ENCODE data around the gene SORBS2. TPM values are rescaled to one million over a fixed set of nuclear protein-coding genes. Genes with fewer than 3 reads are reported as not detected.

The SORBS2 gene
- total RNA-seq, 2 experiments from 2014 or later = not detected

GRCh38 chr4:185783574-185783973 lies 28.4 kb downstream of the SORBS2 start:
- Mint-ChIP-seq H3K9me3 (no peaks in the 10 kb centered on the region), H3K36me3 (ENCODE audit: low read depth) (no peaks in the 10 kb centered on the region), H3K4me1 (no peaks in the 10 kb centered on the region), H3K27me3 (no peaks in the 10 kb centered on the region), H3K4me3 (no peak overlapping the region), H3K27ac (no peak overlapping the region)
- ChIA-PET CTCF (no interaction called here), POLR2A (no interaction called here)
- DNase-seq = no peak

- CTCF ChIA-PET = no interaction called here
- Mint-ChIP-seq H3K27ac (no peak overlapping the region), H3K4me3 (no peak overlapping the region), H3K36me3 (ENCODE audit: low read depth) (no peaks in the 10 kb centered on the region), H3K4me1 (no peaks in the 10 kb centered on the region), H3K9me3 (no peaks in the 10 kb centered on the region), H3K27me3 (no peaks in the 10 kb centered on the region)
- POLR2A ChIA-PET = no interaction called here
- no peak for DNase-seq
Observed at GRCh38 chr4:185782523-185782922, 29.5 kb downstream of the SORBS2 start.

- no peaks in the 10 kb centered on the region for H3K27me3 Mint-ChIP-seq
- CTCF ChIA-PET = no interaction called here
- no peak overlapping the region for H3K27ac Mint-ChIP-seq
- no peak overlapping the region for H3K4me3 Mint-ChIP-seq
- H3K9me3 Mint-ChIP-seq = no peaks in the 10 kb centered on the region
- no peak for DNase-seq
- H3K4me1 Mint-ChIP-seq = no peaks in the 10 kb centered on the region
- H3K36me3 Mint-ChIP-seq (ENCODE audit: low read depth) = no peaks in the 10 kb centered on the region
- POLR2A ChIA-PET = no interaction called here
Observed at GRCh38 chr4:185781555-185782215, 30.3 kb downstream of the SORBS2 start.

- no peak for DNase-seq
- no peak overlapping the region for H3K4me3 Mint-ChIP-seq
- H3K9me3 Mint-ChIP-seq = no peaks in the 10 kb centered on the region
- no peaks in the 10 kb centered on the region for H3K36me3 Mint-ChIP-seq (ENCODE audit: low read depth)
- CTCF ChIA-PET = no interaction called here
- POLR2A ChIA-PET = no interaction called here
- H3K27ac Mint-ChIP-seq = no peak overlapping the region
- H3K4me1 Mint-ChIP-seq = no peaks in the 10 kb centered on the region
- H3K27me3 Mint-ChIP-seq = no peaks in the 10 kb centered on the region
Observed at GRCh38 chr4:185780472-185780871, 31.5 kb downstream of the SORBS2 start.

GRCh38 chr4:185779517-185779916 lies 32.5 kb downstream of the SORBS2 start:
- DNase-seq = no peak
- H3K9me3 Mint-ChIP-seq = no peaks in the 10 kb centered on the region
- H3K4me3 Mint-ChIP-seq = no peak overlapping the region
- POLR2A ChIA-PET = no interaction called here
- H3K27me3 Mint-ChIP-seq = peaks cover 2% of the 10 kb centered on the region
- CTCF ChIA-PET = no interaction called here
- no peaks in the 10 kb centered on the region for H3K4me1 Mint-ChIP-seq
- H3K27ac Mint-ChIP-seq = no peak overlapping the region
- no peaks in the 10 kb centered on the region for H3K36me3 Mint-ChIP-seq (ENCODE audit: low read depth)

- no peak overlapping the region for H3K4me3 Mint-ChIP-seq
- no peaks in the 10 kb centered on the region for H3K4me1 Mint-ChIP-seq
- CTCF ChIA-PET = interaction anchor here (1.8 kb wide), 1 partner anchor 11 kb away, joined by 5 read pairs; no protein-coding TSS in a partner anchor
- no peak for DNase-seq
- no peaks in the 10 kb centered on the region for H3K36me3 Mint-ChIP-seq (ENCODE audit: low read depth)
- POLR2A ChIA-PET = no interaction called here
- no peak overlapping the region for H3K27ac Mint-ChIP-seq
- no peaks in the 10 kb centered on the region for H3K9me3 Mint-ChIP-seq
- peaks cover 9% of the 10 kb centered on the region for H3K27me3 Mint-ChIP-seq
Observed at GRCh38 chr4:185778307-185778706, 33.7 kb downstream of the SORBS2 start.

GRCh38 chr4:185775792-185776555 lies 36.0 kb downstream of the SORBS2 start:
- ChIA-PET CTCF (no interaction called here), POLR2A (no interaction called here)
- H3K36me3 Mint-ChIP-seq (ENCODE audit: low read depth) = no peaks in the 10 kb centered on the region
- no peak for DNase-seq
- H3K27me3 Mint-ChIP-seq = peaks cover 9% of the 10 kb centered on the region
- peaks cover 3% of the 10 kb centered on the region for H3K9me3 Mint-ChIP-seq
- no peaks in the 10 kb centered on the region for H3K4me1 Mint-ChIP-seq
- no peak overlapping the region for H3K4me3 Mint-ChIP-seq
- no peak overlapping the region for H3K27ac Mint-ChIP-seq

GRCh38 chr4:185774845-185775680 lies 36.9 kb downstream of the SORBS2 start:
- H3K27me3 Mint-ChIP-seq = peaks cover 9% of the 10 kb centered on the region
- H3K36me3 Mint-ChIP-seq (ENCODE audit: low read depth) = no peaks in the 10 kb centered on the region

GRCh38 chr4:185774131-185774653 lies 37.8 kb downstream of the SORBS2 start:
- Mint-ChIP-seq H3K9me3 (peaks cover 3% of the 10 kb centered on the region), H3K4me3 (no peak overlapping the region), H3K27ac (no peak overlapping the region), H3K27me3 (peaks cover 9% of the 10 kb centered on the region), H3K36me3 (ENCODE audit: low read depth) (no peaks in the 10 kb centered on the region), H3K4me1 (no peaks in the 10 kb centered on the region)
- CTCF ChIA-PET = no interaction called here
- no peak for DNase-seq
- POLR2A ChIA-PET = no interaction called here

More at GRCh38 chr4:185774845-185775680, 36.9 kb downstream of the SORBS2 start:
- Mint-ChIP-seq H3K27ac (no peak overlapping the region), H3K4me1 (no peaks in the 10 kb centered on the region), H3K9me3 (peaks cover 3% of the 10 kb centered on the region), H3K4me3 (no peak overlapping the region)
- ChIA-PET CTCF (no interaction called here), POLR2A (no interaction called here)
- no peak for DNase-seq

- CTCF ChIA-PET = no interaction called here
- no peak for DNase-seq
- POLR2A ChIA-PET = no interaction called here
- Mint-ChIP-seq H3K4me1 (no peaks in the 10 kb centered on the region), H3K27me3 (peaks cover 9% of the 10 kb centered on the region), H3K36me3 (ENCODE audit: low read depth) (no peaks in the 10 kb centered on the region), H3K9me3 (peaks cover 3% of the 10 kb centered on the region), H3K27ac (no peak overlapping the region), H3K4me3 (no peak overlapping the region)
Observed at GRCh38 chr4:185773419-185773818, 38.6 kb downstream of the SORBS2 start.

- H3K4me3 Mint-ChIP-seq = no peak overlapping the region
- H3K27ac Mint-ChIP-seq = no peak overlapping the region
Observed at GRCh38 chr4:185772391-185773093, 39.5 kb downstream of the SORBS2 start.

GRCh38 chr4:185771711-185772390 lies 40.1 kb downstream of the SORBS2 start:
- DNase-seq = no peak
- CTCF ChIA-PET = no interaction called here
- H3K9me3 Mint-ChIP-seq = peaks cover 3% of the 10 kb centered on the region
- POLR2A ChIA-PET = no interaction called here
- H3K36me3 Mint-ChIP-seq (ENCODE audit: low read depth) = no peaks in the 10 kb centered on the region
- peaks cover 9% of the 10 kb centered on the region for H3K27me3 Mint-ChIP-seq
- H3K4me3 Mint-ChIP-seq = no peak overlapping the region
- H3K27ac Mint-ChIP-seq = no peak overlapping the region
- no peaks in the 10 kb centered on the region for H3K4me1 Mint-ChIP-seq

More at GRCh38 chr4:185772391-185773093, 39.5 kb downstream of the SORBS2 start:
- peaks cover 9% of the 10 kb centered on the region for H3K27me3 Mint-ChIP-seq
- no peaks in the 10 kb centered on the region for H3K36me3 Mint-ChIP-seq (ENCODE audit: low read depth)
- ChIA-PET POLR2A (no interaction called here), CTCF (no interaction called here)
- no peak for DNase-seq
- H3K4me1 Mint-ChIP-seq = no peaks in the 10 kb centered on the region
- H3K9me3 Mint-ChIP-seq = peaks cover 3% of the 10 kb centered on the region

All from activated CD4-positive, alpha-beta T cell treated with anti-CD3 and anti-CD28 coated beads, Interleukin-2, amount 10 ng/mL, durations not matched to agents 7 days and 5 days (primary cell).